Measurements from ENCODE around the gene HLF.
A peak's percentile ranks its signal among the peaks of the same experiment; 100 is the strongest.

DNA sequence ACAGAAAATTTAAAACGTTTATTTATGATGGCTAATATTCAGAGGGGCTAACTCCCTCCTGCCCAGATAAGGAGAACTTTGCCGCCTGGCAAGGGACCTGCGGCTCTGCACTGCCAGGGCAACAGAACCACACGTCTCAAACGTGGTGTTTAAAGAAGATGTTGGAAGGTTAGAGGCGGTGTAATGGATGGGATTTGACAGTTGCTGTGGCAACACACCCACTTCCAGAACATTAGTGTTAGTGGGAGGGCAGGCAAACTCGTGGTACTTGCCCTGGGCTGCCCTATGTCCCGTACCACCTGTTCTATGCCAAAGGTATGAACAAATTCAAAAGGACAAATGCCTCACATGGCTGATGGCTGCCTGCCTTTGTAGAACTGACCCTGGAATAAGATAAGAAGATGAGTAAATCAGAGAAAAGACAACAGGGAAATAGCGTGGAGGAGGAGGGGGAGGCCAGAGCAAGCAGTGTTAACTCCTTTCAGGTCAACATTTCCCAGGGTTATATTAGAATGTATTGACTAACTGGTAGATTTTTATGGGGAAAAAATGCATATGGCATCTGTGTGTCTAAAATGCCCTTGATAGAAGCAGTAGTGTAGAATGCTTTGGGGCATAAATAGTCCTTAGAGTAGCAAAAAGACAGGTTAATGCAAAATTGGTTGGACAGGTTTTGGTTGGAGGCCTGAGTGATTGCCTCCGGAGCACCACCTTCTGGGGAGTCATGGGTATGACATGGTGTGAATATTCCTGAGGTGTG, 30.8 kb downstream of the HLF start:
- TF ChIP-seq, protein P1, sequence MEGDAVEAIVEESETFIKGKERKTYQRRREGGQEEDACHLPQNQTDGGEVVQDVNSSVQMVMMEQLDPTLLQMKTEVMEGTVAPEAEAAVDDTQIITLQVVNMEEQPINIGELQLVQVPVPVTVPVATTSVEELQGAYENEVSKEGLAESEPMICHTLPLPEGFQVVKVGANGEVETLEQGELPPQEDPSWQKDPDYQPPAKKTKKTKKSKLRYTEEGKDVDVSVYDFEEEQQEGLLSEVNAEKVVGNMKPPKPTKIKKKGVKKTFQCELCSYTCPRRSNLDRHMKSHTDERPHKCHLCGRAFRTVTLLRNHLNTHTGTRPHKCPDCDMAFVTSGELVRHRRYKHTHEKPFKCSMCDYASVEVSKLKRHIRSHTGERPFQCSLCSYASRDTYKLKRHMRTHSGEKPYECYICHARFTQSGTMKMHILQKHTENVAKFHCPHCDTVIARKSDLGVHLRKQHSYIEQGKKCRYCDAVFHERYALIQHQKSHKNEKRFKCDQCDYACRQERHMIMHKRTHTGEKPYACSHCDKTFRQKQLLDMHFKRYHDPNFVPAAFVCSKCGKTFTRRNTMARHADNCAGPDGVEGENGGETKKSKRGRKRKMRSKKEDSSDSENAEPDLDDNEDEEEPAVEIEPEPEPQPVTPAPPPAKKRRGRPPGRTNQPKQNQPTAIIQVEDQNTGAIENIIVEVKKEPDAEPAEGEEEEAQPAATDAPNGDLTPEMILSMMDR (IDR thresholded peaks at IDR 0.05), result peak; percentile 80 to 87 (median 84)
- peak; percentile 62 for TF ChIP-seq POLR2AphosphoS5 (IDR thresholded peaks at IDR 0.05)
- no peak for TF ChIP-seq POLR2A (IDR thresholded peaks at IDR 0.05)
